Measurements from ENCODE around the gene CDK11A.

Gene CDK11A

GRCh38 chr1:1755426-1755825 is 31.3 kb upstream of the CDK11A start:
- peaks cover 74% of the 10 kb centered on the region for H3K36me3 ChIP-seq (ENCODE audit: insufficient read depth, low read length)
- no peak for DNase-seq

GRCh38 chr1:1754051-1754815 is 30.1 kb upstream of the CDK11A start:
- Histone ChIP-seq H3K27ac (ENCODE audit: low read length) (no peak overlapping the region), H4K20me1 (ENCODE audit: insufficient read depth, low read length) (peaks cover 25% of the 10 kb centered on the region), H3K27me3 (ENCODE audit: insufficient read depth, low read length, poor library complexity) (no peaks in the 10 kb centered on the region), H3K4me3 (ENCODE audit: low read depth in 1 of 2, low read length in 2 of 2) (no peak overlapping the region), H3K4me2 (ENCODE audit: insufficient read depth, low read length) (no peak overlapping the region), H3K9ac (ENCODE audit: low read depth, low read length) (no peak overlapping the region), H3K79me2 (ENCODE audit: insufficient read depth, low read length) (peaks cover 11% of the 10 kb centered on the region; the same call in 1 of the 2 replicates), H2AFZ (ENCODE audit: low read depth, low read length) (no peak overlapping the region), H3K4me1 (ENCODE audit: insufficient read depth, low read length) (no peaks in the 10 kb centered on the region), H3K9me3 (ENCODE audit: insufficient read depth, low read length, severe bottlenecking) (no peaks in the 10 kb centered on the region), H3K36me3 (ENCODE audit: insufficient read depth, low read length) (peaks cover 62% of the 10 kb centered on the region)
- TF ChIP-seq EZH2 (IDR thresholded peaks at IDR 0.05; ENCODE audit: borderline replicate concordance, low read depth, low read length, severe bottlenecking) (no peak), CTCF (IDR thresholded peaks at IDR 0.05; ENCODE audit: borderline replicate concordance, extremely low read depth, low read length, poor library complexity, severe bottlenecking) (no peak)
- ATAC-seq (ENCODE audit: insufficient read depth, low read depth) = no peak
- DNase-seq = no peak

More at GRCh38 chr1:1755426-1755825, 31.3 kb upstream of the CDK11A start:
- TF ChIP-seq CTCF (IDR thresholded peaks at IDR 0.05; ENCODE audit: borderline replicate concordance, extremely low read depth, low read length, poor library complexity, severe bottlenecking) (no peak), EZH2 (IDR thresholded peaks at IDR 0.05; ENCODE audit: borderline replicate concordance, low read depth, low read length, severe bottlenecking) (no peak)
- H3K4me1 ChIP-seq (ENCODE audit: insufficient read depth, low read length) = no peaks in the 10 kb centered on the region
- H3K27me3 ChIP-seq (ENCODE audit: insufficient read depth, low read length, poor library complexity) = no peaks in the 10 kb centered on the region
- H3K27ac ChIP-seq (ENCODE audit: low read length) = no peak overlapping the region
- H3K4me2 ChIP-seq (ENCODE audit: insufficient read depth, low read length) = no peak overlapping the region
- H3K9me3 ChIP-seq (ENCODE audit: insufficient read depth, low read length, severe bottlenecking) = no peaks in the 10 kb centered on the region
- no peak overlapping the region for H3K9ac ChIP-seq (ENCODE audit: low read depth, low read length)
- H3K4me3 ChIP-seq (ENCODE audit: low read depth in 1 of 2, low read length in 2 of 2) = no peak overlapping the region
- H3K79me2 ChIP-seq (ENCODE audit: insufficient read depth, low read length) = peaks cover 19% of the 10 kb centered on the region; the same call in 1 of the 2 replicates
- H2AFZ ChIP-seq (ENCODE audit: low read depth, low read length) = no peak overlapping the region
- H4K20me1 ChIP-seq (ENCODE audit: insufficient read depth, low read length) = peaks cover 35% of the 10 kb centered on the region
- no peak for ATAC-seq (ENCODE audit: insufficient read depth, low read depth)

- no peak overlapping the region for H3K9ac ChIP-seq (ENCODE audit: low read depth, low read length)
- no peaks in the 10 kb centered on the region for H3K4me1 ChIP-seq (ENCODE audit: insufficient read depth, low read length)
- H3K9me3 ChIP-seq (ENCODE audit: insufficient read depth, low read length, severe bottlenecking) = no peaks in the 10 kb centered on the region
- H3K4me3 ChIP-seq (ENCODE audit: low read depth in 1 of 2, low read length in 2 of 2) = no peak overlapping the region
- peaks cover 6% of the 10 kb centered on the region; the same call in 1 of the 2 replicates for H3K79me2 ChIP-seq (ENCODE audit: insufficient read depth, low read length)
- H4K20me1 ChIP-seq (ENCODE audit: insufficient read depth, low read length) = peaks cover 19% of the 10 kb centered on the region
- H3K27ac ChIP-seq (ENCODE audit: low read length) = no peak overlapping the region
- ATAC-seq (ENCODE audit: insufficient read depth, low read depth) (no peak), DNase-seq (no peak)
- H3K36me3 ChIP-seq (ENCODE audit: insufficient read depth, low read length) = peaks cover 56% of the 10 kb centered on the region
- H2AFZ ChIP-seq (ENCODE audit: low read depth, low read length) = no peak overlapping the region
- H3K4me2 ChIP-seq (ENCODE audit: insufficient read depth, low read length) = no peak overlapping the region
- TF ChIP-seq EZH2 (IDR thresholded peaks at IDR 0.05; ENCODE audit: borderline replicate concordance, low read depth, low read length, severe bottlenecking) = no peak
- TF ChIP-seq CTCF (IDR thresholded peaks at IDR 0.05; ENCODE audit: borderline replicate concordance, extremely low read depth, low read length, poor library complexity, severe bottlenecking) = no peak
- H3K27me3 ChIP-seq (ENCODE audit: insufficient read depth, low read length, poor library complexity) = no peaks in the 10 kb centered on the region
Measured at GRCh38 chr1:1753607-1754005, 29.4 kb upstream of the CDK11A start.
